ENCODE measurements around the gene RNF121. TPM values are rescaled to one million over a fixed set of nuclear protein-coding genes. Genes with fewer than 3 reads are reported as not detected.

The RNF121 gene
- total and polyA plus RNA-seq, 2 of the 13 experiments (the other 11 are each of a cell fraction or from before 2014, with no cell fraction given), result 28.6 to 44.3 TPM

- TF ChIP-seq, protein P1, sequence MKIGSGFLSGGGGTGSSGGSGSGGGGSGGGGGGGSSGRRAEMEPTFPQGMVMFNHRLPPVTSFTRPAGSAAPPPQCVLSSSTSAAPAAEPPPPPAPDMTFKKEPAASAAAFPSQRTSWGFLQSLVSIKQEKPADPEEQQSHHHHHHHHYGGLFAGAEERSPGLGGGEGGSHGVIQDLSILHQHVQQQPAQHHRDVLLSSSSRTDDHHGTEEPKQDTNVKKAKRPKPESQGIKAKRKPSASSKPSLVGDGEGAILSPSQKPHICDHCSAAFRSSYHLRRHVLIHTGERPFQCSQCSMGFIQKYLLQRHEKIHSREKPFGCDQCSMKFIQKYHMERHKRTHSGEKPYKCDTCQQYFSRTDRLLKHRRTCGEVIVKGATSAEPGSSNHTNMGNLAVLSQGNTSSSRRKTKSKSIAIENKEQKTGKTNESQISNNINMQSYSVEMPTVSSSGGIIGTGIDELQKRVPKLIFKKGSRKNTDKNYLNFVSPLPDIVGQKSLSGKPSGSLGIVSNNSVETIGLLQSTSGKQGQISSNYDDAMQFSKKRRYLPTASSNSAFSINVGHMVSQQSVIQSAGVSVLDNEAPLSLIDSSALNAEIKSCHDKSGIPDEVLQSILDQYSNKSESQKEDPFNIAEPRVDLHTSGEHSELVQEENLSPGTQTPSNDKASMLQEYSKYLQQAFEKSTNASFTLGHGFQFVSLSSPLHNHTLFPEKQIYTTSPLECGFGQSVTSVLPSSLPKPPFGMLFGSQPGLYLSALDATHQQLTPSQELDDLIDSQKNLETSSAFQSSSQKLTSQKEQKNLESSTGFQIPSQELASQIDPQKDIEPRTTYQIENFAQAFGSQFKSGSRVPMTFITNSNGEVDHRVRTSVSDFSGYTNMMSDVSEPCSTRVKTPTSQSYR (CRISPR knock-in tag; IDR thresholded peaks at IDR 0.05; ENCODE audit: borderline replicate concordance), result peak; percentile 36; the same call in 1 of the 2 replicates
- no peak; the same call in 1 of the 2 replicates for TF ChIP-seq ZNF598 (CRISPR knock-in tag; IDR thresholded peaks at IDR 0.05; ENCODE audit: borderline replicate concordance)
- peak; percentile 11 for TF ChIP-seq GATAD2A (CRISPR knock-in tag; IDR thresholded peaks at IDR 0.05)
- TF ChIP-seq, protein P2, sequence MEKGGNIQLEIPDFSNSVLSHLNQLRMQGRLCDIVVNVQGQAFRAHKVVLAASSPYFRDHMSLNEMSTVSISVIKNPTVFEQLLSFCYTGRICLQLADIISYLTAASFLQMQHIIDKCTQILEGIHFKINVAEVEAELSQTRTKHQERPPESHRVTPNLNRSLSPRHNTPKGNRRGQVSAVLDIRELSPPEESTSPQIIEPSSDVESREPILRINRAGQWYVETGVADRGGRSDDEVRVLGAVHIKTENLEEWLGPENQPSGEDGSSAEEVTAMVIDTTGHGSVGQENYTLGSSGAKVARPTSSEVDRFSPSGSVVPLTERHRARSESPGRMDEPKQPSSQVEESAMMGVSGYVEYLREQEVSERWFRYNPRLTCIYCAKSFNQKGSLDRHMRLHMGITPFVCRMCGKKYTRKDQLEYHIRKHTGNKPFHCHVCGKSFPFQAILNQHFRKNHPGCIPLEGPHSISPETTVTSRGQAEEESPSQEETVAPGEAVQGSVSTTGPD (CRISPR knock-in tag; IDR thresholded peaks at IDR 0.05), result 0 out of 2 replicates have a peak, but pooled peaks have one; percentile 41
- TF ChIP-seq TEAD3 (CRISPR knock-in tag; optimal IDR thresholded peaks at IDR 0.05; ENCODE audit: borderline replicate concordance), result peak; percentile 8
- TF ChIP-seq, protein P3, sequence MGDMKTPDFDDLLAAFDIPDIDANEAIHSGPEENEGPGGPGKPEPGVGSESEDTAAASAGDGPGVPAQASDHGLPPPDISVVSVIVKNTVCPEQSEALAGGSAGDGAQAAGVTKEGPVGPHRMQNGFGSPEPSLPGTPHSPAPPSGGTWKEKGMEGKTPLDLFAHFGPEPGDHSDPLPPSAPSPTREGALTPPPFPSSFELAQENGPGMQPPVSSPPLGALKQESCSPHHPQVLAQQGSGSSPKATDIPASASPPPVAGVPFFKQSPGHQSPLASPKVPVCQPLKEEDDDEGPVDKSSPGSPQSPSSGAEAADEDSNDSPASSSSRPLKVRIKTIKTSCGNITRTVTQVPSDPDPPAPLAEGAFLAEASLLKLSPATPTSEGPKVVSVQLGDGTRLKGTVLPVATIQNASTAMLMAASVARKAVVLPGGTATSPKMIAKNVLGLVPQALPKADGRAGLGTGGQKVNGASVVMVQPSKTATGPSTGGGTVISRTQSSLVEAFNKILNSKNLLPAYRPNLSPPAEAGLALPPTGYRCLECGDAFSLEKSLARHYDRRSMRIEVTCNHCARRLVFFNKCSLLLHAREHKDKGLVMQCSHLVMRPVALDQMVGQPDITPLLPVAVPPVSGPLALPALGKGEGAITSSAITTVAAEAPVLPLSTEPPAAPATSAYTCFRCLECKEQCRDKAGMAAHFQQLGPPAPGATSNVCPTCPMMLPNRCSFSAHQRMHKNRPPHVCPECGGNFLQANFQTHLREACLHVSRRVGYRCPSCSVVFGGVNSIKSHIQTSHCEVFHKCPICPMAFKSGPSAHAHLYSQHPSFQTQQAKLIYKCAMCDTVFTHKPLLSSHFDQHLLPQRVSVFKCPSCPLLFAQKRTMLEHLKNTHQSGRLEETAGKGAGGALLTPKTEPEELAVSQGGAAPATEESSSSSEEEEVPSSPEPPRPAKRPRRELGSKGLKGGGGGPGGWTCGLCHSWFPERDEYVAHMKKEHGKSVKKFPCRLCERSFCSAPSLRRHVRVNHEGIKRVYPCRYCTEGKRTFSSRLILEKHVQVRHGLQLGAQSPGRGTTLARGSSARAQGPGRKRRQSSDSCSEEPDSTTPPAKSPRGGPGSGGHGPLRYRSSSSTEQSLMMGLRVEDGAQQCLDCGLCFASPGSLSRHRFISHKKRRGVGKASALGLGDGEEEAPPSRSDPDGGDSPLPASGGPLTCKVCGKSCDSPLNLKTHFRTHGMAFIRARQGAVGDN (CRISPR knock-in tag; IDR thresholded peaks at IDR 0.05), result peak; percentile 78
- no peak for TF ChIP-seq CENPX (CRISPR knock-in tag; IDR thresholded peaks at IDR 0.05)
- TF ChIP-seq PITX1 (CRISPR knock-in tag; IDR thresholded peaks at IDR 0.05), result peak; percentile 41; the same call in 1 of the 2 replicates
- TF ChIP-seq ZNF121 (CRISPR knock-in tag; IDR thresholded peaks at IDR 0.05), result peak; percentile 72
- TF ChIP-seq, protein P4, sequence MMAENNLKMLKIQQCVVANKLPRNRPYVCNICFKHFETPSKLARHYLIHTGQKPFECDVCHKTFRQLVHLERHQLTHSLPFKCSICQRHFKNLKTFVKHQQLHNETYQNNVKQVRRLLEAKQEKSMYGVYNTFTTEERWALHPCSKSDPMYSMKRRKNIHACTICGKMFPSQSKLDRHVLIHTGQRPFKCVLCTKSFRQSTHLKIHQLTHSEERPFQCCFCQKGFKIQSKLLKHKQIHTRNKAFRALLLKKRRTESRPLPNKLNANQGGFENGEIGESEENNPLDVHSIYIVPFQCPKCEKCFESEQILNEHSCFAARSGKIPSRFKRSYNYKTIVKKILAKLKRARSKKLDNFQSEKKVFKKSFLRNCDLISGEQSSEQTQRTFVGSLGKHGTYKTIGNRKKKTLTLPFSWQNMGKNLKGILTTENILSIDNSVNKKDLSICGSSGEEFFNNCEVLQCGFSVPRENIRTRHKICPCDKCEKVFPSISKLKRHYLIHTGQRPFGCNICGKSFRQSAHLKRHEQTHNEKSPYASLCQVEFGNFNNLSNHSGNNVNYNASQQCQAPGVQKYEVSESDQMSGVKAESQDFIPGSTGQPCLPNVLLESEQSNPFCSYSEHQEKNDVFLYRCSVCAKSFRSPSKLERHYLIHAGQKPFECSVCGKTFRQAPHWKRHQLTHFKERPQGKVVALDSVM (CRISPR knock-in tag; IDR thresholded peaks at IDR 0.05), result peak; percentile 4; the same call in 1 of the 2 replicates
- TF ChIP-seq NKX3-1 (CRISPR knock-in tag; IDR thresholded peaks at IDR 0.05), result no peak
- TF ChIP-seq FOXA1 (IDR thresholded peaks at IDR 0.05), result no peak
- no peak for TF ChIP-seq FOXA1 (CRISPR knock-in tag; IDR thresholded peaks at IDR 0.05)
- TF ChIP-seq, protein P5, sequence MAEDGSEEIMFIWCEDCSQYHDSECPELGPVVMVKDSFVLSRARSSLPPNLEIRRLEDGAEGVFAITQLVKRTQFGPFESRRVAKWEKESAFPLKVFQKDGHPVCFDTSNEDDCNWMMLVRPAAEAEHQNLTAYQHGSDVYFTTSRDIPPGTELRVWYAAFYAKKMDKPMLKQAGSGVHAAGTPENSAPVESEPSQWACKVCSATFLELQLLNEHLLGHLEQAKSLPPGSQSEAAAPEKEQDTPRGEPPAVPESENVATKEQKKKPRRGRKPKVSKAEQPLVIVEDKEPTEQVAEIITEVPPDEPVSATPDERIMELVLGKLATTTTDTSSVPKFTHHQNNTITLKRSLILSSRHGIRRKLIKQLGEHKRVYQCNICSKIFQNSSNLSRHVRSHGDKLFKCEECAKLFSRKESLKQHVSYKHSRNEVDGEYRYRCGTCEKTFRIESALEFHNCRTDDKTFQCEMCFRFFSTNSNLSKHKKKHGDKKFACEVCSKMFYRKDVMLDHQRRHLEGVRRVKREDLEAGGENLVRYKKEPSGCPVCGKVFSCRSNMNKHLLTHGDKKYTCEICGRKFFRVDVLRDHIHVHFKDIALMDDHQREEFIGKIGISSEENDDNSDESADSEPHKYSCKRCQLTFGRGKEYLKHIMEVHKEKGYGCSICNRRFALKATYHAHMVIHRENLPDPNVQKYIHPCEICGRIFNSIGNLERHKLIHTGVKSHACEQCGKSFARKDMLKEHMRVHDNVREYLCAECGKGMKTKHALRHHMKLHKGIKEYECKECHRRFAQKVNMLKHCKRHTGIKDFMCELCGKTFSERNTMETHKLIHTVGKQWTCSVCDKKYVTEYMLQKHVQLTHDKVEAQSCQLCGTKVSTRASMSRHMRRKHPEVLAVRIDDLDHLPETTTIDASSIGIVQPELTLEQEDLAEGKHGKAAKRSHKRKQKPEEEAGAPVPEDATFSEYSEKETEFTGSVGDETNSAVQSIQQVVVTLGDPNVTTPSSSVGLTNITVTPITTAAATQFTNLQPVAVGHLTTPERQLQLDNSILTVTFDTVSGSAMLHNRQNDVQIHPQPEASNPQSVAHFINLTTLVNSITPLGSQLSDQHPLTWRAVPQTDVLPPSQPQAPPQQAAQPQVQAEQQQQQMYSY (CRISPR knock-in tag; IDR thresholded peaks at IDR 0.05), result peak; percentile 95
Measured at GRCh38 chr11:72041364-72042063, 112.7 kb downstream of the RNF121 start (continued).

Measured in HepG2 (cell line).